Colonic mucosa (tissue), 4 donors: ENCODE results near the gene ATP10A. TPM values are rescaled to one million over a fixed set of nuclear protein-coding genes. Genes with fewer than 3 reads are reported as not detected.

Experiments used
- DNase-seq: peaks from one replicate; pipeline ENCODE4 v3.0.0-alpha.2; 2020
- H3K27ac ChIP-seq: fragments of 200-600 bp; one replicate; pipeline ENCODE4 v1.8.0; 2021
- H3K27me3 ChIP-seq: fragments of 200-600 bp; one replicate; pipeline ENCODE4 v1.8.0; 2021
- H3K36me3 ChIP-seq: fragments of 200-600 bp; one replicate; pipeline ENCODE4 v1.8.0; 2021
- H3K4me1 ChIP-seq: fragments of 200-600 bp; one replicate; pipeline ENCODE4 v1.8.0; 2021; ENCODE audit warnings: mild to moderate bottlenecking
- H3K4me3 ChIP-seq: fragments of 200-600 bp; one replicate; pipeline ENCODE4 v1.8.0; 2021
- H3K9ac ChIP-seq, 2 donors: one replicate each; pipeline ENCODE4 v1.7.0; 2013; ENCODE audit warnings: control low read depth in 2 of 2, low read depth in 2 of 2, low read length in 2 of 2
- H3K9me3 ChIP-seq: fragments of 200-600 bp; one replicate; pipeline ENCODE4 v1.8.0; 2021
- CTCF ChIP-seq: fragments of 200-600 bp; IDR thresholded peaks from one replicate; pipeline ENCODE4 v1.8.0; 2022; ENCODE audit warnings: antibody characterized with exemption, mild to moderate bottlenecking
- intact Hi-C: fragments of 100-400 bp; cut with DNase I; formaldehyde crosslinking; loops from one replicate; pipeline ENCODE4 v1.14.1; 2022
- total RNA-seq, 2 donors: library from RNA; stranded (reverse); fragmentation: NEBNext Ultra II Directional in 1 of 2; extraction: Animal tissue kit (Norgen Biotek cat#: 25700) in 1 of 2; gene quantifications; one replicate each; pipeline ENCODE4 v1.2.1, GENCODE V29; 2021
- donor health status: healthy.
- donor health status: DM: no; HTN: no; CAD: no.
- donor health status: DM: no; HTN: no; CAD: no.

Gene ATP10A
- total RNA-seq, 2 donors from 2014 or later, result 0.89 to 1.0 TPM

GRCh38 chr15:25810154-25810553 is 53.0 kb downstream of the ATP10A start:
- no peaks in the 10 kb centered on the region for H3K27me3 ChIP-seq
- TF ChIP-seq CTCF, result no peak
- DNase-seq, result no peak
- H3K4me3 ChIP-seq, result no peak overlapping the region
- H3K4me1 ChIP-seq, result no peaks in the 10 kb centered on the region
- H3K36me3 ChIP-seq, result no peaks in the 10 kb centered on the region
- H3K9ac ChIP-seq, result no peak overlapping the region
- H3K27ac ChIP-seq, result no peak overlapping the region
- intact Hi-C loops, result no loop called here
- no peaks in the 10 kb centered on the region for H3K9me3 ChIP-seq

- H3K9me3 ChIP-seq, result no peaks in the 10 kb centered on the region
- H3K4me1 ChIP-seq, result no peaks in the 10 kb centered on the region
- no peak for DNase-seq
- intact Hi-C loops, result no loop called here
- H3K4me3 ChIP-seq, result no peak overlapping the region
- no peak overlapping the region for H3K9ac ChIP-seq
- no peaks in the 10 kb centered on the region for H3K36me3 ChIP-seq
- H3K27me3 ChIP-seq, result no peaks in the 10 kb centered on the region
- no peak overlapping the region for H3K27ac ChIP-seq
- TF ChIP-seq CTCF, result no peak
These were observed 56.1 kb downstream of the ATP10A start for GRCh38 chr15:25807063-25807462.

- no peaks in the 10 kb centered on the region for H3K27me3 ChIP-seq
- no peak for TF ChIP-seq CTCF
- no peak for DNase-seq
- no peak overlapping the region for H3K4me3 ChIP-seq
- no peaks in the 10 kb centered on the region for H3K9me3 ChIP-seq
- no peaks in the 10 kb centered on the region for H3K36me3 ChIP-seq
- intact Hi-C loops, result no loop called here
- H3K4me1 ChIP-seq, result no peaks in the 10 kb centered on the region
- H3K27ac ChIP-seq, result no peak overlapping the region
- no peak overlapping the region for H3K9ac ChIP-seq
These were observed 58.1 kb downstream of the ATP10A start for GRCh38 chr15:25805031-25805430.

GRCh38 chr15:25804451-25804850 is 58.7 kb downstream of the ATP10A start:
- no peaks in the 10 kb centered on the region for H3K36me3 ChIP-seq
- no peak for TF ChIP-seq CTCF
- DNase-seq, result no peak
- H3K4me1 ChIP-seq, result no peaks in the 10 kb centered on the region
- H3K9me3 ChIP-seq, result no peaks in the 10 kb centered on the region
- intact Hi-C loops, result no loop called here
- H3K9ac ChIP-seq, result no peak overlapping the region
- H3K27me3 ChIP-seq, result no peaks in the 10 kb centered on the region
- H3K27ac ChIP-seq, result no peak overlapping the region
- H3K4me3 ChIP-seq, result no peak overlapping the region

- intact Hi-C loops, result no loop called here
- DNase-seq, result no peak
- no peaks in the 10 kb centered on the region for H3K27me3 ChIP-seq
- H3K9me3 ChIP-seq, result no peaks in the 10 kb centered on the region
- H3K27ac ChIP-seq, result no peak overlapping the region
- no peak overlapping the region for H3K9ac ChIP-seq
- H3K4me1 ChIP-seq, result no peaks in the 10 kb centered on the region
- TF ChIP-seq CTCF, result no peak
- H3K36me3 ChIP-seq, result no peaks in the 10 kb centered on the region
- H3K4me3 ChIP-seq, result no peak overlapping the region
These were observed 59.6 kb downstream of the ATP10A start for GRCh38 chr15:25803541-25803940.

GRCh38 chr15:25803036-25803435 is 60.1 kb downstream of the ATP10A start:
- intact Hi-C loops, result no loop called here
- Histone ChIP-seq H3K36me3 (no peaks in the 10 kb centered on the region), H3K4me3 (no peak overlapping the region), H3K27ac (no peak overlapping the region), H3K27me3 (no peaks in the 10 kb centered on the region), H3K4me1 (no peaks in the 10 kb centered on the region), H3K9ac (no peak overlapping the region), H3K9me3 (no peaks in the 10 kb centered on the region)
- TF ChIP-seq CTCF, result no peak
- DNase-seq, result no peak
